Calu3 (cell line): ENCODE results near the gene YJU2. TPM values are rescaled to one million over a fixed set of nuclear protein-coding genes. Genes with fewer than 3 reads are reported as not detected.

Source experiments
- BruUV-seq: library from RNA; stranded (reverse); fragments of 400-500 nt; replicated peaks from 2 replicates; lab custom pipeline; 2021; lab: Mats Ljungman, UMichigan
- CTCF ChIA-PET: fragments of 300-600 bp; sonication (Branson Sonifier 250); formaldehyde crosslinking; loops from one replicate; lab custom pipeline; 2022; ENCODE audit warnings: antibody characterized with exemption; lab: Charles Lee
- DNase-seq: peaks from one replicate; pipeline ENCODE4 v3.0.0; 2022
- H3K27ac Mint-ChIP-seq: one replicate; pipeline ENCODE4 v1.8.0; 2022; ENCODE audit warnings: mixed read lengths; ENCODE audit not compliant: unreplicated experiment
- H3K27me3 Mint-ChIP-seq: one replicate; pipeline ENCODE4 v1.8.0; 2022; ENCODE audit warnings: mixed read lengths; ENCODE audit not compliant: unreplicated experiment
- H3K36me3 Mint-ChIP-seq: one replicate; pipeline ENCODE4 v1.8.0; 2022; ENCODE audit warnings: mild to moderate bottlenecking, moderate library complexity, mixed read lengths; ENCODE audit not compliant: insufficient read depth, unreplicated experiment
- H3K4me1 Mint-ChIP-seq: one replicate; pipeline ENCODE4 v1.8.0; 2022; ENCODE audit warnings: mild to moderate bottlenecking, low read depth, mixed read lengths; ENCODE audit not compliant: unreplicated experiment
- H3K4me3 Mint-ChIP-seq: one replicate; pipeline ENCODE4 v1.8.0; 2022; ENCODE audit warnings: mild to moderate bottlenecking, low read depth, moderate library complexity, mixed read lengths; ENCODE audit not compliant: unreplicated experiment
- H3K9me3 Mint-ChIP-seq: one replicate; pipeline ENCODE4 v1.8.0; 2022; ENCODE audit warnings: low read depth, mixed read lengths; ENCODE audit not compliant: unreplicated experiment
- CTCF ChIP-seq: fragments of 200-600 bp; IDR thresholded peaks from one replicate; pipeline ENCODE4 v1.8.0; 2022; ENCODE audit warnings: antibody characterized with exemption; ENCODE audit not compliant: unreplicated experiment
- intact Hi-C: fragments of 100-400 bp; cut with micrococcal nuclease; formaldehyde crosslinking; loops from one replicate; pipeline ENCODE4 v1.10.0; 2022; ENCODE audit not compliant: unreplicated experiment
- total RNA-seq: library from RNA; stranded (reverse); gene quantifications from 2 replicates; pipeline ENCODE4 v1.2.3, GENCODE V29; 2022

The YJU2 gene
- total RNA-seq, 1 experiment from 2014 or later, result 7.8 TPM

GRCh38 chr19:4260613-4261191 is 13.8 kb downstream of the YJU2 start:
- H3K27ac Mint-ChIP-seq, result no peak overlapping the region
- TF ChIP-seq CTCF, result no peak
- no peaks in the 10 kb centered on the region for H3K27me3 Mint-ChIP-seq
- BruUV-seq, result no TSS peak
- peaks cover 33% of the 10 kb centered on the region for H3K36me3 Mint-ChIP-seq
- CTCF ChIA-PET, result no interaction called here
- no peak overlapping the region for H3K4me3 Mint-ChIP-seq
- no peaks in the 10 kb centered on the region for H3K9me3 Mint-ChIP-seq
- intact Hi-C loops, result no loop called here
- DNase-seq, result no peak
- H3K4me1 Mint-ChIP-seq, result no peaks in the 10 kb centered on the region

GRCh38 chr19:4264812-4265211 is 17.9 kb downstream of the YJU2 start:
- H3K4me1 Mint-ChIP-seq, result no peaks in the 10 kb centered on the region

GRCh38 chr19:4266253-4267000 is 19.5 kb downstream of the YJU2 start:
- BruUV-seq, result no TSS peak
- Mint-ChIP-seq H3K27me3 (no peaks in the 10 kb centered on the region), H3K36me3 (peaks cover 38% of the 10 kb centered on the region), H3K4me3 (no peak overlapping the region), H3K27ac (no peak overlapping the region), H3K9me3 (no peaks in the 10 kb centered on the region), H3K4me1 (no peaks in the 10 kb centered on the region)
- intact Hi-C loops, result loop anchor here (2.0 kb wide), 1 partner anchor 86 kb away; no protein-coding TSS in a partner anchor
- no peak for DNase-seq
- CTCF ChIA-PET, result interaction anchor here (0.7 to 2.1 kb wide), 11 partner anchors 11 to 259 kb away, joined by 3 to 39 read pairs (median 4); partner anchors contain the start of genes CHAF1A, MPND, STAP2 and YJU2
- TF ChIP-seq CTCF, result no peak

More at GRCh38 chr19:4264812-4265211, 17.9 kb downstream of the YJU2 start:
- DNase-seq, result no peak
- no peak overlapping the region for H3K27ac Mint-ChIP-seq
- TF ChIP-seq CTCF, result no peak
- no peaks in the 10 kb centered on the region for H3K9me3 Mint-ChIP-seq
- intact Hi-C loops, result no loop called here
- no peaks in the 10 kb centered on the region for H3K27me3 Mint-ChIP-seq
- no peak overlapping the region for H3K4me3 Mint-ChIP-seq
- no TSS peak for BruUV-seq
- peaks cover 43% of the 10 kb centered on the region for H3K36me3 Mint-ChIP-seq
- CTCF ChIA-PET, result no interaction called here

DNA sequence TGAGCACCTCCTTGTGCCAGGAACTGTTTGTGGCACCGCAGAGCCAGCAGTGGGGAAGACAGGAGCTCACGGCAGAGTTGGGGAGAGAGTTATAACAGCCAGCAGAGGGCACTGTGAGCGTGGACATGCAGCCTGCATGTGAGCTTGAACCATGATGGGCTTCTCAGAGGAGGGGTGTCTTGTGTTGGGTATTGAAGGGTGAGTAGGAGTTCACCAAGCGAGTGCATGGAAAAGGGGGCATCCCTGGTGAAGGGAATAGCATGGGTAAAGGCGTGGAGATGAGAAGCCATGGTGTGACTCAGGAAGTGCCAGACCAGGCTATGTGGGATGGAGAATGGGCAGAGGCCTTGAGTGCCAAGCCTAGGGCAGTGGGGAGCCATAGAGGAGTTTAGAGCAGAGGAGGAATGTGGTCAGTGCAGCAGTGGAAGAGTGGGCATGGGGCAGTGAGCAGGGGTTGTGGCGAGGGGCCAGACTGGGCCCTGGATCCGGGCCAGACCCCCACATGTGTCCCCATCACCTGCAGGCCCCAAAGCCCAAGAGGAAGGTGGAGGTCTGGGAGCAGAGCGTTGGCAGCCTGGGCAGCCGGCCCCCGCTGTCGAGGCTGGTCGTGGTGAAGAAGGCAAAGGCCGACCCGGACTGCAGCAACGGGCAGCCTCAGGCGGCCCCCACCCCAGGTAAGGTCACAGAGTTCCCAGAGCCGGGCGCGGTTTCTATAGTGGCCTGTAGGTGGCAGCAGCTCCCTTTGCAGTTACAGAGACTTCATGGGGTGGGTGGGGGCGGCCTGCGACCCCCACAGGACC is 20.4 kb downstream of the YJU2 start:
- no peak overlapping the region for H3K27ac Mint-ChIP-seq
- no peaks in the 10 kb centered on the region for H3K4me1 Mint-ChIP-seq
- TF ChIP-seq CTCF, result peak; percentile 57
- intact Hi-C loops, result loop anchor here (2.0 kb wide), 1 partner anchor 86 kb away; no protein-coding TSS in a partner anchor
- BruUV-seq, result no TSS peak
- H3K36me3 Mint-ChIP-seq, result peaks cover 30% of the 10 kb centered on the region
- no peaks in the 10 kb centered on the region for H3K27me3 Mint-ChIP-seq
- H3K4me3 Mint-ChIP-seq, result no peak overlapping the region
- CTCF ChIA-PET, result interaction anchor here (0.7 to 2.1 kb wide), 12 partner anchors 10 to 342 kb away, joined by 3 to 39 read pairs (median 3); partner anchors contain the start of genes CHAF1A, MPND, STAP2 and YJU2
- no peaks in the 10 kb centered on the region for H3K9me3 Mint-ChIP-seq
- DNase-seq, result peak; percentile 55
